ENCODE results near the gene RABEP1.

- no peak for TF ChIP-seq CTCF (conservative IDR thresholded peaks at IDR 0.05)
- no peak for TF ChIP-seq EZH2 (IDR thresholded peaks at IDR 0.05; ENCODE audit: low read depth)
Observed at GRCh38 chr17:5344914-5345313, 62.8 kb downstream of the RABEP1 start.
